CD4-positive, alpha-beta T cell treated with Interferon alpha-2 for 1 hour (primary cell): ENCODE results near the gene MAD1L1.
"Not testable (repeated sequence)": the region's sequence is repeated elsewhere in the genome, so short reads cannot be mapped to it uniquely, and the experiment has no call there.

Experiments used
- DNase-seq, 2 donors: peaks; one replicate each; pipeline ENCODE4 v3.0.0-alpha.2; 2020 to 2022

The MAD1L1 gene

GRCh38 chr7:1977059-1977875 lies 255.5 kb downstream of the MAD1L1 start:
- no peak for DNase-seq

- not testable (repeated sequence) for DNase-seq
Measured at GRCh38 chr7:1976521-1976920, 256.2 kb downstream of the MAD1L1 start.

GRCh38 chr7:1975581-1975980 lies 257.2 kb downstream of the MAD1L1 start:
- no peak for DNase-seq

- no peak for DNase-seq
Measured at GRCh38 chr7:1975179-1975578, 257.6 kb downstream of the MAD1L1 start.

DNA sequence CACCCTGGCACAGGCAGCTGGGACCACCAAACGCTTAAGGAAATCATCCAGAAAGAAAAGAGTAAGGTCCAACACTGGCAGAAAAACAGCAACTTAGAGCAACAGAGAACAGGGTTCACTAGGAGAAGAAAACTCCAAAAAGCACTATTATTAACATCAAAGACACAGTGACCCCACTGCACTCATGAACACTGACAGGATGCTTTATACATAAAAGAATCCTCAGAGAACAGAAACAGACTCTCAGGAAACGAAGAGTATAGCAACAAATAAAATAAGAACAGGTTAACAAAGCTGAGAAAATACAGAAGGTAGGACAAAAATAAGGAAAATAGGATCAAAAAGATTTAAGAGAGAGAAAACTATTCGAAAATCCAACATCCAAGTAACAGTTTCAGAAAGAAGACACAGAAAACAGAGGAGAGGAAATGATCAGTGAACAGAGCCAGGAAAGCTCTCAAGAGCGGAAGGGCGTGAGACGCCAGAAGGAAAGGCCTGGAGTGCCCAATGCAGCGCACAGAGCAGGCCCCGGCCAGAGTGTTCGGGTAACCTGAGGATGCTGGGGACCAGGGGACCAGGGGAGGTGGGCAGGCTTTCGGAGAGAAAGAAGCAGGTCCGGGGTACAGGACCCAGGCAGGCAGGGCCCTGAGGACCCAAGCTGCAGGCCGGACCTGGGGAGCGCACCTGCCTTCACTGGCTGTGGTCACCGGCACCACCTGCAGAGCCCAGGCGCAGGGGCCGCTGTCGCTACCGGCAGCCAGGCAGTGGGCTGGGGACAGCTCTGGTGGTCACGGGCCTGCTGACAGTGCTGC lies 258.2 kb downstream of the MAD1L1 start:
- no peak for DNase-seq

GRCh38 chr7:1973321-1974251 lies 259.2 kb downstream of the MAD1L1 start:
- no peak for DNase-seq

GRCh38 chr7:1972744-1973143 lies 260.0 kb downstream of the MAD1L1 start:
- DNase-seq = no peak

GRCh38 chr7:1971946-1972654 lies 260.6 kb downstream of the MAD1L1 start:
- peak in 1 of 2 donors; percentile 17 for DNase-seq

GRCh38 chr7:1970895-1971294 lies 261.9 kb downstream of the MAD1L1 start:
- DNase-seq = no peak

DNA sequence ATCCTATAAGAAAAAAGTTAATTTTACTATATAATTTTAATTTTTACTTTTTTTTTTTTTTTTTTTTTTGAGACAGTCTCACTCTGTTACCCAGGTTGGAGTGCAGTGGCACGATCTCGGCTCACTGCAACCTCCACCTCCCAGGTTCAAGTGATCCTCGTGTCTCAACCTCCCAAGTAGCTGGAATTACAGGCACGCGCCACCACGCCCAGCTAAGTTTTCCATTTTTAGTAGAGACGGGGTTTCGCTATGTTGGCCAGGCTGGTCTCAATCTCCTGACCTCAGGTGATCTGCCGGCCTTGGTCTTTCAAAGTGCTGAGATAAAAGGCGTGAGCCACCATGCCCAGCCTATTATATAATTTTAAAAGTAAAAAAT lies 262.5 kb downstream of the MAD1L1 start:
- not testable (repeated sequence) for DNase-seq

- no peak for DNase-seq
Measured at GRCh38 chr7:1969459-1970284, 263.1 kb downstream of the MAD1L1 start.

- DNase-seq = no peak
Measured at GRCh38 chr7:1968397-1969111, 264.2 kb downstream of the MAD1L1 start.

DNA sequence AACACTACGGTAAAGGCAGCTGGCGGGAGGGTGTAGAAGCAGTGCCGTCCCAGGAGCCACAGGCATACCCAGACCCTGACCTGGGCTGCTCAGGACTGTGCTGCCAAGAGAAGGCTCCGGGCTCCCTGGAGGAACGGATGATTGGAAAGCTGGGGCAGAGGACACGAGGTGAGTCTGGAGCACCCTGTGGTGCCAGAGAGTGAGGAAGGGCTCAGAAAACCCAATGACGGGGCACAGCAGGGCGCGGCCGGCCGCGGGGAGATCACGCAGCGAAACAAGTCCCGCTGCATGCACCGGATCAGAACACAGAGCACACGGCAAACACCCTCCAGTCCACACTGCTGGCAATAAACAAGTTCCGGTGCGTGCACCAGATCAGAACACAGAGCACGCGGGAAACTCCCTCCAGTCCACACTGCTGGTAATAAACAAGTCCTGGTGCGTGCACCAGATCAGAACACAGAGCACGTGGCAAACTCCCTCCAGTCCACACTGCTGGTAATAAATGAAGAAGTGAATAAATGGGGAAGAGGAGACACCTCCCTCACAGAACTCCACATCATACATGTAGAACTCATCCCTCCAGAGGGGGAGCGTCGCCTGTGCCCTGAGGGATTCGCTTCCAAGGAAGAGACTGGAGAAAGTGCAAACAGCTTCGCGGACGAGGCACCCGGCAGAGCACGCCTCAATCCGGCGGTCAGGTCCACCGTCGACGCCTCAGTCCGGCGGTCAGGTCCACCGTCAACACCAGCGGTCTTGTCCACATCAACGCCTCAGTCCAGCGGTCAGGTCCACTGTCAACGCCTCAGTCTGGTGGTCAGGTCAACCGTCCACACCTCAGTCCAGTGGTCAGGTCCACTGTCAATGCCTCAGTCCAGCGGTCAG lies 265.0 kb downstream of the MAD1L1 start:
- no peak for DNase-seq

- no peak for DNase-seq
Measured at GRCh38 chr7:1966631-1967200, 266.0 kb downstream of the MAD1L1 start.

- DNase-seq = no peak
Measured at GRCh38 chr7:1965579-1966294, 267.0 kb downstream of the MAD1L1 start.

DNA sequence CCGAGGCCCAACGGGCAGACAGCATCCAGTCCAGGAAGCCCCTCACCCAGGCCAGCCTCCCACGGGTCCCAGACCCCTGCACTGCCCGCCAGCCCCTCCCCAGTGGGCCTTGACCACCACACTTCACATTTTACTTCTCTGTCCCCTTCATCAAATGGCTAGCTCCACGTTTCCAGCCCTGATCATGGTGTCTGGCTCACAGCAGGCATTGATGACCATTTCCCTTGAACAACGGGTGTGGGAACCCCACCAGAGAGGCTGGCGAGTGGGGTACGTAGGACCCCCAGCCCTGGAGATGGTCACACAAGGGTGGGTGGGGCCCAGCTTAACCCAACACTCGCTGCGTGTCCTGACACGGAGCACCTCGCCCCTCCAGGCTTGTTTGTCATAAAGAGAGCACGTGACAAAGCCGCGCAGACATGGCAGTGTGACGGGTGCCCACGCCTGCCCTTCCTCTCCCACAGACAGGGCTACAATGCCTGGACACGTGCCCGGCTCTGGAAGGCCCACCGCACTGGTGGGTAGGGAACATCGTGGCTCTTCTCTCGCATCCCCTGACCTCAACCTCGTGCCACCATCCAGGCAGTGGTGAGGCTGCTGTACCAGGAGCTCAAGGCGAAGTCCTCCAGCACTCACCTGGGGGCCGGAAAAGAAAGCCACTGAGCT lies 267.7 kb downstream of the MAD1L1 start:
- no peak for DNase-seq

DNA sequence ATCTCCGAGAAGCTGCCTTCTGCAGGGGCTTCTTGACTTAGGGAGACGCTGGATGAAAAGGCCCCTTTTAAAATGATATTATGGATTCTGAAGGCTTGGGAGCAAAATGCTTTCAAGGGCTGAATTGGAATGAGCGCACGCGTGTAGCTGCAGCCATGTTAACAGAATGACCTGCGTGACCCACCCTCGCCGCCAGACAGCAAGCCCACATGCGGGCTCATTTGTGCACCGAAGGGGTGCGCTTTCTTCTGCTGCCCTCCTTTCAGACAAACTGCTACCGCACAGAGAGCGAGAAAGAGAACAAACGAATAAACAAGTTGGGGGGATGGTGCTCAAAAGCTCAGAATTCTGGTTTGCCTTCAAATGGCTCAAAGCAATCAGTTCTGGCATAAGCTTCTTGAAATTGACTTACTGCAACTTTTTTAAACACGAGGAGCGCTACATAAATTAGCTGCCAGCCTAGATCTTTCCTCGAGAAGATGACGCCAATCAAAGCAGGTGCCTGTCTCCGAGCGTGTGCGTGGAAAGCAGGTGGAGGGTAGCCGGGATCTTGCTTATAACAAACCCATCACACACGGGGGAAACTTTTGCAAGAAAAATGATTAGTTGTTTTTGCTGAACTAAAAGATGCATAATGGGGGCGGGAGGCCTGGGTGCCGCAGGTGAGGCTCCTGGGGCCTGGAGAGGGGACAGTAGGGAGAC lies 268.4 kb downstream of the MAD1L1 start:
- DNase-seq = no peak
